Stimulated activated CD8-positive, alpha-beta memory T cell treated with anti-CD3 and anti-CD28 coated beads, Interleukin-15, amount 100 ng/mL, for 4 hours (primary cell): ENCODE data around the gene WWC2.

Experiments used
- DNase-seq, 2 donors: peaks; one replicate each; pipeline ENCODE4 v3.0.0-alpha.2; 2020; ENCODE audit warnings: low read depth in 2 of 2

The WWC2 gene

DNA sequence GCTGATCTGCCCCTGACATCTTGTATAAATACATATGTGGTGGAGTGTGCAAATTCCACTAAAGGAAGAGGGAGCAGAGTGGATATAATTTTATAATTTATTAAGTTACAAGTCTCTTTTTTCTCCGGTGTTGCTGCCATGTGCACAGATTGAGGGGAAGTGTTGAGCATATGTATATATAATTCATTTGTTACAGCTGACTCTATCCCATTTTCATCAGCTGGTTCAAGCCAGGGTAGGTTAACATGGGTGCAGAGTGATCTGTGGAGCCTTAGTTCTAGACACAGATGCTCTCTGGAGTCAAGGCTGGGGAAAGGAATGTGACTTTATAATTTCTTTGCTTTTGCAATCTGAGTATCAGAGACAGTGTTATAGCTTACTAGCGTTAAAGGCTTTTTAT, 103.5 kb downstream of the WWC2 start:
- DNase-seq: no peak

DNA sequence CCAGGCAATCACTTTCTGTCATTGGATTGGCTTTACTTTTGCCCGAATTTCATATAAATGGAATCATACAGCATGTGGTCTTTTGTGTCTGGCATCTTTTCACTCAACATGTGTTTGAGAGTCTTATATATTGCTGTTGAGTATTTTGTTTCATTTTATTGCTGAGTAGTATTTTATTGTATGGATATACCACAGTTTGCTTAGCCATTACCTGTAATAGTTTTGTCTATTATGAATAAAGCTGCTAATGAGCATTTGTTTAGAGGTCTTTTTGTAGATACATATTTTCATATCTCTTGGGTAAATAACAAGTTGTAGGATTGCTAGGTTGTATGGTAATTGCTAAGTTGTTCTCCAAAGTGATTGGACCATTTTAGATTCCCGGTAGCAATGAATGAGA, 105.7 kb downstream of the WWC2 start:
- DNase-seq: no peak

DNA sequence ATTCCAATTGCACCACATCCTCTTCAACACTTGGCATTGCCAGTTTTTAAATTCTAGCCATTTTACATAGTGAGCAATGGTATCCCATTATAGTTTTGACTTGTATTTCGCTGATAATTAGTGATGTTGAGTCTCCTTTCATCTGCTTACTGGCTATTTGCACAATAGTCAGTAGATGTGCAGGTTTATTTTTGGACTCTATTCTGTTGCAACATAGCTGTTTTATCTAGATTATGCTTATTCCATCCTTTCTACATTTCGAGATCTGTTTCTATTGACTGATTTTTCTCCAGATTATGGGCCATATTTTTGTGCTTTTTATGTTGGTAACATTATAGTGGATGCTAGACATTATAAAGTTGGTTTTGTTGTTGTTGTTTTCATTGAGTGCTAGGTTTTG, 106.1 kb downstream of the WWC2 start:
- DNase-seq: no peak

DNA sequence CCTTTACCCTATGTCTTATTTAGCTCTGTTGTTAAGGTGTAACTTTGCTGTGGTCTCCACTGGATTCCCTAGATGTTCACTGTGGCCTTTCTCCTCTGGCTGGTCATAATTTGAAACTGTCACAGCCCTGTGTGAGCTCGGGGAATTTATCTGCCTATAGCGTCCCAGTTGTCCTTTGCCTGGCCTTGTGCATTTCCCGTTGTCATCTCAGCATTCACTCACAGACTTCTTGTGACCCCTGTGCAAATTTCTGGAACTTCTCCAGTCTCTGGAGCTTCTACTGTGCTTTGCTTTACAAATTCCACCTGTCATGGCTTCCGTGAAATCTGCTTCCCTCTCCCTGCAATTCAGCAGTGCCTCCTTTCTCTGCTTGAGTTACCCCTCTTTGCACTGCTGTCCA, 106.7 kb downstream of the WWC2 start:
- no peak for DNase-seq

DNA sequence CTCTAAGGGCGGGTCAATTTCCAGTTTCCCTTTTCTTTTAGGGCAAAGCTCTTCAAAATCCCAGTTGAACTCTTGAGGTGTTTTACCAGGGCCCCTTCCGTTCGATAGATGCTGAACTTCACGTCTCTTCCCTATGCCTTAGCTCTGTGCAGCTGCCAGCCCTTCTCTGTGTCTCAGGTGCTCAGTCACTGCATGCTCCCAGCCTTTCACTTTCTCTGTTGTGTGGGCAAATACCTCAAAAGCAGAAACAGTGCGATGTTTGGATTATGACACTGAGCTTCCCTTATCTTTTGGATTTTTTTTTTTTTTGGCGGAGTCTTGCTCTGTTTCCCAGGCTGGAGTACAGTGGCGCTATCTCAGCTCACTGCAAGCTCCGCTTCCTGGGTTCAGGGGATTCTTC, 112.5 kb downstream of the WWC2 start:
- no peak for DNase-seq

DNA sequence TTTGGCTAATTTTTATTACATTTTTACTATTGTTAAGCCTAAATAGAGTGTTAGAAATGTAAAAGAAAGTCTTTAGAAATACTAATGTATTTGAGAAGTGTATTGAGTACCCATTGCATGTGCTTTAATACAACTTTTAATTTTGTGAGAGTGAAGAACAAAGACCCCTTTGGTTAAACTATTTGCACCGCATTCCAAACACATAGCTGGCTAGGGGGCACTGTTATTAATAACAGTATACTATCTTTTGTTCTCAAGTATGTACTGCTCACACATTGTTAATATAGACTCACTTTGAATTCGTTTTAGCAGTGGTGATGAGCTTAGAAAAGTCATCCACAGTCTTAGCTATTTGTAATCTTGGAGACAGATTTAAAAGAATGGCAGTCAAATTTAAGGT, 114.9 kb downstream of the WWC2 start:
- no peak for DNase-seq

DNA sequence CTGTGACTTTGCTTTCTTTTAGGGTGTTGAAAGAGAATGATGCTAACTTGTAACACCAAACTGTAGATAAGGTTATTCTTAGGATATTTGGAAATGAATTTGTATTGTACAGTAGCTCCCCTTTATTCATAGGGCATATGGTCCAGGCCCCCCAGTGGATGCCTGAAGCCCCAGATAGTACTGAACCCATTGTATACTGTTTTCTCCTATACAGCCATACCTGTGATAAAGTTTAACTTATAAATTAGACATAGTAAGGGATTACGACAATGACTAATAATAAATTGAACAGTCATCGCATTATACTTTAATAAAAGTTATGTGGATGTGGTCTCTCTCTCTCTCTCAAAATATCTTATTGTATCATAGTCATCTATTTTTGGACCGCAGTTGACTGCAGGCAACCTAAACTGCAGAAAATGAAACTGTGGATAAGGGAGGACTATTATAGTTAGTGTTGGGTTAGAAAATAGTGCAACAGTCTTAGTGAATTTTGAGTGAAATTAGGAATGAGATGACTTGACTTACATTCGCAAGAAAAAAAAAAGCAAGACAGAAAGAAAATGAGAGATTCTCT, 115.9 kb downstream of the WWC2 start:
- no peak for DNase-seq

DNA sequence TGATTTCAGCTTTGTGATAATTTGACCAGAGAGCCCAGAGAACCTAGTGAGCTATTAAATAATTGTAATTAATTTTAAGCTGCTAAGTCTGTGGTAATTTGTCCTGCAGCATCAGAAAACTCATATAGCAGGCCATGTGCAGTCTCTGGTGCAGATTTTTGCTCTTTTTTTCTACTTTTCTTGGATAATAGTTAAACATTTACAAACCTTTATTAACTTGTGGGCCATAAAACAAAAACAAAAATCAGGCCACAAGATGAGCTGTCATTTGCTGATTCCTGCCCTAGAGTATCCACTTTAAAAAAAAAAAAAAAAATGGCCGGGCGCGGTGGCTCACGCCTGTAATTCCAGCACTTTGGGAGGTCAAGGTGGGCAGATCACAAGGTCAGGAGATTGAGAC, 121.2 kb downstream of the WWC2 start:
- DNase-seq: no peak

DNA sequence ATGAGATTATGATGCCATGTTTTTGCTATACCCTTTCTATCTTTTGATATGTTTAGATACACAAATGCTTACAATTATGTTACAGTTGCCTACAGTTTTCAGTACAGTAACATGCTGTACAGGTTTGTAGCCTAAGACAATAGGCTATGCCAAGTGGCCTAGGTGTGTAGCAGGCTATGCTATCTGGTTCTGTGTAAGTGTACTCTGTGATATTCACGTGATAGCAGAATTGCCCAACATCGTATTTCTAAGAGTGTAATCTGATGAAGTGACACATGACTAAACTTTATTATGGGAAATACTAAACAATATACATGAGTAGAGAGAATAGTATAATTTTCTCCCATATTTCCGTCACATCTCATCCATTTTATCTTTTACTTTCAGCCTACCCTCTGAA, 124.0 kb downstream of the WWC2 start:
- DNase-seq: no peak

DNA sequence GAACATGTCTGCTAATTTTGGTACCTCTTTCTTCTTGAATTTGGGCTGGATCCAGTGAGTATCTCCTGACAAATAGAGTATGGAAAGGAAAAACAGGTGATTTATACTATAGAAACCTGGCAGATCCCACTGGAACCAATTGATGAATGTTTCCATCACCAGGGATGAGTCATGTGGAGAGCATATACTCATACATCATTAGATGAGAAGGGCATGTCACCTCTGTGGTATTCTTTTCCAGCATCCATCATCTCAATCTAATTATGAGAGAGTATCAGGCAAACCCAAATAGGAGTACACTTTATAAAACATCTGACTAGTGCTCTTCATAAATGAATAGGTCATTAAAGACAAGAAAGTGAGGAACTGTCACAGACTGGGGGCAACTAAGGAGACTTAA, 130.3 kb downstream of the WWC2 start:
- no peak for DNase-seq

DNA sequence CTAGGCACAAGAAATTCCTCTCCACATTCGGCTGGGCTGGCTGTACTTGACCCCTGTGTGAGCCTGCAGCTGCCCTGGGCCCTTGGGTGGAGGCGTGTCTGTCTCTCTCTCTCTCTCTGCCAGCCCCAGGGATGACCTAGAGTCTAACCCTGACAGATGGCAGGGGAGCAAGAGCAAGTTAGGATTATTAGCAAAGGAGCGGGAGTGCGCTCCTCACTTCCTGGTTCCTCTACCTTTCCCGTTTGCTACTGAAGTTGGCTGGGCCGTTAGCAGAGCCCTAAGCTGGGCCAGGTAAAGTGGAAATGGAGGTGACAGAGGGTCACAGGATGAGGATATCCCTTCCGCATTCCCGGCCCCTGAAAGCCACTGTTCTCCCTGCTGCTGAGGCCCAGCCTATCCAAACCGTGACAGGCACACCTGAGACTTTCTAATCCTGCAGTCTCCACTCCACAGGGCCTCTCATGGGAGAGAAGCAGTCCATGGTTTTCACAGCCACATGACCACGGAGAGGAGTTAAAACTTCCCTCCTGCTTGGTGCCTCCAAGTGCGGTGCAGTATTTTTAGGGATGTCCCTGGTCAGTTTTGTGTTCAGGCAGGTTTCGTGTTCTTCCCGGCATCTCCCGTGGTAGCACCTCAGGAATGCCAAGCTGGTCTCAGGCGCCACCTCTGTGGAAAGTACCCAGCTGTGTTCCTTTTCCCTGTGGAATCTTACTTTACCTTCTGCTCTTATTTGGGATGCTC, 141.7 kb downstream of the WWC2 start:
- no peak for DNase-seq

DNA sequence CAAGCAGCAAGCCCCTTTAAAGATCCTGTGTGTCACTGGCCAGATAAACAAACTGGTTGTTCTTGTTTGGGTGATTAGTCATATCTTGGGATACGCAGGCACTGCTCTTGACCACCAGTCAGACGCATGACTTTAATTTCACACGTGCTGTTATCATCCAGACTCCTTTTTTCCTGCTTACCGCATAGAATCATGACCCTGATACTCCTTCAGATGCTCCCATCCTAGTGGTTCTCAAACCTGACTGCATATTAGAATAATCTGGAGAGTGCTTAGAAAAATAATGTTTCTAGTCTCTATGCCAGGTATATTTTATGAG, 142.2 kb downstream of the WWC2 start:
- DNase-seq: no peak

DNA sequence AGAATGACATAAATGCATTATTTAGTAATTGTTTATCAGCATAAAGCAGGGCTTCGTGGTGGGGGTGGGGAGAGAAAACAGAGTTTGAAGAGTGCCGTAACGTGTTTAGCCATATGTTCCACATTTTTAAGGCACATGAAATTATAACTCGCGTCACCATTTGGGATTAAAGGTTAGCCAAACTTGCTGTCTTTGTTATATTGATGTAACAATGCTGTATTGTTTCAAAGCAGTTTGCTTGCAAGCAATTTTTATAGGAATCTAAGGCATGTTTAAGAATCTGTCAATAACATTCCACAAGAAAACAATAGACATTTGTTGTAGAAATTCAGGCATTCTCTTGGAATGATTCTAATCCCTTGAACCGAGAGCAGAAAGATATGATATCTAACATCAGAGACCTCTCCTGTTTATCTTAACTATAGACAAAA, 142.7 kb downstream of the WWC2 start:
- no peak for DNase-seq

DNA sequence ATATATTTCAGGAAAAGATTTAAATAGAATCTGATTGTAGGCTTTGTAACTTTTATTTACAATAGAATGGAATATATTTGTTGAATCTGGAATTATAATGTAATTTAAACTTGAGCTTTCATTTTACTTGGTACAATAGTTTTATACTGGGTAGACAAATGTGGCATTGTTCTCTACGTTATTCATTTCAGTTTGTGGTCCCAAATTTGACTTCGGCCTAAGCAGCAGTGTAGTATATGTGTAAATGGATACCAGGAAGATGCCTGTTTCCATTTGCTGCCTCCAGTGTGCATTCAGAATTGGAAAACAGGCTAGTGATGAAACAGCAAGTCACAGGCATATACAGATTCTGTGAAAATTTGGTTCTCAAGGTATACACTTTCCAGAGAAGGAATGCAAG, 143.2 kb downstream of the WWC2 start:
- no peak for DNase-seq

DNA sequence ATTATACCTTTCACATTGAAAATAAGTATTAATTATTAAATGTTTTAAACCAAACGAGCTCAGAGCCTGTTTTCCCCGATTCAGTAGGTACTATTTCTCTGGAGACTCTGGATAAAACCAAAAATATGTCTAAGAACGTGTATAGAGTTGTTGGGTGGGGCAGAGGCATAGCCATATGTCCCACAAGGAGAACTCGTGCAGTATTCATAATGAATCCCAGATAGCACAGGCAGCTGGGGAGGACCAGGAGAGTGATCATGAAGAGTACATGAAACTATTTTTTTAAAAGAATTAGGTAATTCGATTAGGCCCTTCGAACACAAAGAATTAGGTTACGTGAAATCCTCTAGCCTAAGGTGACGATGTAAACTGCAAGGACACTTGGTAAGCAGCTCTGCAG, 145.0 kb downstream of the WWC2 start:
- no peak for DNase-seq

DNA sequence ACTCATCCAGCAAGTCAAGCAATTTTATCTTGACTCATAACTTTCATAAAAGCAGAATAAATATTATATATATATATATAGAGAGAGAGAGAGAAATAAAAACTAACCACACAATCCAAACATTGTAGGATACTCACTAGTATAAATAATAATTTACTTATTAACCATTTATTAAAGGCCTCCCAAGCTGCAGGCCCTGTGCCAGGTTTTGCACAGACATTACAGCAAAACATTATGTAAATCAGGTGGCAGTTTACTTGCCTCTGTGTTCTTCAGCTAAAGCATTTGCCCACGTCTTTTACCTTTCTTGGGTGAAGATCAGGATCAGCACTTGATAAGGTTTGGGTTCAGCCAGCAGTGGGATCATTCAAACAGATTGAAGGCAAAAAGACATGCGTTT, 145.4 kb downstream of the WWC2 start:
- DNase-seq: no peak

DNA sequence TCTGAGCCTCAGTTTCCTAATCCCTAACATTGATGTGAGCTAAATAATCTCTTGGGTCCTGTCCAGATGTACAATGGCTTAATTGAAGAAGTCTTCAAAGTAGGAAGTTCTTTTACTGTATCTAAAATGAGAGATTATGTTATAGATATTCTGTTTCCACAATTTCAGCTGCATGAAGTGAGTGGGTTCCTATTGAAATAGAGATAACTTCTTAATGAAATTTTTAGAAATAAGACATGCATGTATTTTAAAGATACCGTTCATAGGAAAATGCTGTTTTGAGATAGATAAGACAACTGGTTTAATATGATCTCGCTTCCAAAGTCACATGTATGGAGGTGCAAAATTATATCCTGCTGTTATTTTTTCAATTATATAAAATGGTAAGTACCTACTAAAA, 149.1 kb downstream of the WWC2 start:
- no peak for DNase-seq

DNA sequence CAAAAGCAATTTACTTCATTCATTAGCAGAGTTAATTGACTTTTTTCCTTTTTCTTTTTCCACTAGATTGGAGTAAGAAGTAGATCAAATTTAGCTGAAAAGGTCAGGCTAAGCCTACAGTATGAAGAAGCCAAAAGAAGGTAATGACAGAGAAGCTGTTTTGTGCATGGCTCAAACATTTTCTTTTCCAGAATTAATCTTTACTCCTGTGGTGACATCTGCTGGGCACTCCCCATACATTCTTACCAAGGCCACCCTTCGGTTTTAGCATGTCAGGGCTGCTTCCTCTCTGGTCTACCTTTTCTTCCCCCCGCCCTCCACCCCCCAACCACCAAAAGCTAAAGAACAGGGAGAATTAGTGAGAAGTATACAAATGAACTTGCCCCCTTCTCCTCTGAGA, 150.8 kb downstream of the WWC2 start:
- no peak for DNase-seq

DNA sequence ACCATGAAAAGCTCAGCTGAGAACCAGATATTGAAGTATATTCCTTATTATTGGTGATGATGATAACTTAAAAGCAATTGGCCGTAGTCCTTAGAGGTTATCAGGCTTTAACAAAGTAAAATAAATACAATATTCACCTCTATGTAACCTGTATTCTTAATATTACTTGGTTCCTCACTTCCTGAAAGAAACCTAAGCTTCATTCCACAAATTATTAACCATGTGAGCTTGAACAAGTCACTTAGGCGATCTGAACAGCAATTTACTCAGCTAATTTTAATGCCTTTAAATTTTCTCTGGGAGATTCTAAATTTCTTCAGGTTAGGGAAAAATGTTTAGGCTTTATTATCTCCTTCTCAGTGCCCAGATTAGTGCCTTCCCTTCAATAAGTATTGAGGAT, 151.8 kb downstream of the WWC2 start:
- no peak for DNase-seq

DNA sequence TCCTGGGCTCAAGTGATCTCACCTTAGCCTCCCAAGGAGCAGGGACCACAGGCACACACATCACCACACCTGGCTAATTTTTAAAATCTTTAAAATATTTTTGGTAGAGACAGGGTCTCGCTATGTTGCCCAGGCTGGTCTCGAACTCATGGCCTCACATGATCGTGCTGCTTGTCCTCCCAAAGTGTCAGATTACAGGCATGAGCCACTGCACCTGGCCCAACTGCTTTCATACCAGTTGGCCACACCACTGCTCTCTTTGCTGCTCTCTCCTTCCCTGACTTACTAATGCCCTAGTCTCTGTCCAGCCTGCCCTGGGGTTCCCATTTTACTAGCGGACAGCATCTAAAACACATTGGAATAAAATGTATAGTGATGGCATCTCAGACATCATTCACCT, 153.9 kb downstream of the WWC2 start:
- no peak for DNase-seq

DNA sequence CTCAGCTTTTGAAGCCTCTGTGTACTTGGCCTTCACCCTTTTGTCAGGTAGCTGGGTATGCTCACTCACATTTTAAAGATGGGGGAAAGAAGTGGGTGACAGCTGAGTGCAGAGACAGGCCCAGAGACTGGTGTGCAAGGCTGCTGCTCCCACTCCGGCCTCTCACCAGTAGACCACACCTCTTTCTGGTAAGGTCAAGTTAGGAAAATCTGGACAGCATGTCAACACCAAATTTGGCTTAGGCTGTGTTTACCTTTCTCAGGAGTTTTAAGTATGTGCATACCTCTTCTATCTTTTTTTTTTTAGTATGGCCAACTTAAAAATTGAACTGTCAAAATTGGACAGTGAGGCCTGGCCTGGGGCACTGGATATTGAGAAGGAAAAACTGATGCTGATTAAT, 154.4 kb downstream of the WWC2 start:
- DNase-seq: no peak

DNA sequence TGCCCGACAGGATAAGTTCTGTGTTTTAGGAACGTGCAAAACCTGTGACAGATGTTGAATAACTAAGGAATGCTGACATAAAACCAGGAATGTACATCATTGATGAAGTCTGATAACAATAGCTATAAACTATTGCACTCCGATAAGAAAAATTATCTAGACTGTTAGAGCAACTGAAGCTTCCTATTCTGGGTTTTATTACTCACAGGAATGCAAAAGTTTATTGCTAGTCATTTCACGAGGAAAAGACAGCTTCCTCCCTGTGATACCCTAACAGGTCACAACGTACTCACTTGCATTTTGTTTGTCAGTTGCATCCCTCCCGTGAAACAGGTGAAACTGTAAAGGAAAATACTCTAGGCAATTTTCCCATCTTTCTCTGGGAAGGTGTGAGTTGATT, 155.1 kb downstream of the WWC2 start:
- DNase-seq: no peak

DNA sequence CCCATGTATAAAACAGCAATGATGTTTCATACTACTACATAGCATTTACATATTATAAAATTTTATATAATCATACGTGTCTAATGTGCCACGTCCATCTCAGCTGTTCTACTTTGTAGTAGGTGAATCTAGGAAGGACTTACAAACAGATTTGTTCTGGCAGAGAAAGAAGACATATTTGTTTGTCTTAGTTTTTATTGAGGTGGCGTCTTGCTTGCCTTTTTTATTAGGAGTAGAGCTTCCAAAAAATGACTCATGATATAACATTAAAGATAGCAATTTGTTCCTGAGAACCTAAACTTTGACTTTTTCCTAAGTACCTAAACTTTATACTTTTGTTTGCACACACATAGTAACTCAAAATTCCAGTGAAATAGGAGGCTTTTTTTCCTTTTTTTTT, 156.4 kb downstream of the WWC2 start:
- no peak for DNase-seq

DNA sequence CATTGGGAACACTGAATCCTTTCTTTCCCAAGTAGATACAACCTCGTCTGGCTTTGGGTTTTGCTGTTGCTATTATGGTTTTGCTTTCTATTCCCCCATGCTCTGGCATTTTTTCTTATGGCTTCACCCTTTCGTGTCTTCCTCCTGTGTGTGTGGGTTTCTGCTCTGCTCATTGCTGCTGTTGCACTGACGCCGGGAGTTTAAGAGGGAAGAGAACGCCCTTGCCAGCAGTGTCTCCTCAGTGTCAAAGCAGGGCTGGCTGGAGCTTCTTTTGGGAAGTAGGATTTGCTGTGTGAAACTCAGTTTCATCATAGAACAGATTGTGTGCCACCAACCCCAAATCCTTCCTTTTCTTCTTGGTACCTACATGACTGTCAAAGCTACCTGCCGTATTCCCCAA, 157.3 kb downstream of the WWC2 start:
- DNase-seq: no peak
